ENCODE results near the gene TTC17. TPM values are rescaled to one million over a fixed set of nuclear protein-coding genes. Genes with fewer than 3 reads are reported as not detected.

TTC17 gene
- total and polyA plus RNA-seq, 4 donors, result 18.9 to 88.6 (median 43.5) TPM

GRCh38 chr11:43377389-43377788 lies 18.7 kb downstream of the TTC17 start:
- H3K4me1 ChIP-seq (ENCODE audit: control insufficient read depth in 4 of 4, insufficient read depth in 4 of 4, low read length in 3 of 4), result peaks cover 0 to 8% (median 4%) of the 10 kb centered on the region in 4 donors
- no peak overlapping the region for H3K4me3 ChIP-seq (ENCODE audit: low read depth in 1 of 3, low read length in 3 of 3)
- H3K9me3 ChIP-seq (ENCODE audit: control insufficient read depth in 4 of 4, low read length in 3 of 4), result no peaks in the 10 kb centered on the region
- peaks cover 0 to 9% (median 0%) of the 10 kb centered on the region in 4 donors for H3K36me3 ChIP-seq (ENCODE audit: control insufficient read depth in 4 of 4, insufficient read depth in 3 of 4, low read depth in 1 of 4, low read length in 3 of 4)
- no peak for DNase-seq (ENCODE audit: low spot score)
- TF ChIP-seq RXRA (IDR thresholded peaks at IDR 0.05) (no peak), GABPA (IDR thresholded peaks at IDR 0.05 in 1 of 2, conservative IDR thresholded peaks at IDR 0.05 in 1 of 2) (no peak), FOXA2 (IDR thresholded peaks at IDR 0.05) (no peak), TAF1 (conservative IDR thresholded peaks at IDR 0.05) (no peak), ATF3 (IDR thresholded peaks at IDR 0.05) (no peak), EGR1 (IDR thresholded peaks at IDR 0.05; ENCODE audit: low read depth in 2 of 2) (no peak), HNF4A (conservative IDR thresholded peaks at IDR 0.05) (no peak), SP1 (IDR thresholded peaks at IDR 0.05) (no peak)
- TF ChIP-seq, protein P1, sequence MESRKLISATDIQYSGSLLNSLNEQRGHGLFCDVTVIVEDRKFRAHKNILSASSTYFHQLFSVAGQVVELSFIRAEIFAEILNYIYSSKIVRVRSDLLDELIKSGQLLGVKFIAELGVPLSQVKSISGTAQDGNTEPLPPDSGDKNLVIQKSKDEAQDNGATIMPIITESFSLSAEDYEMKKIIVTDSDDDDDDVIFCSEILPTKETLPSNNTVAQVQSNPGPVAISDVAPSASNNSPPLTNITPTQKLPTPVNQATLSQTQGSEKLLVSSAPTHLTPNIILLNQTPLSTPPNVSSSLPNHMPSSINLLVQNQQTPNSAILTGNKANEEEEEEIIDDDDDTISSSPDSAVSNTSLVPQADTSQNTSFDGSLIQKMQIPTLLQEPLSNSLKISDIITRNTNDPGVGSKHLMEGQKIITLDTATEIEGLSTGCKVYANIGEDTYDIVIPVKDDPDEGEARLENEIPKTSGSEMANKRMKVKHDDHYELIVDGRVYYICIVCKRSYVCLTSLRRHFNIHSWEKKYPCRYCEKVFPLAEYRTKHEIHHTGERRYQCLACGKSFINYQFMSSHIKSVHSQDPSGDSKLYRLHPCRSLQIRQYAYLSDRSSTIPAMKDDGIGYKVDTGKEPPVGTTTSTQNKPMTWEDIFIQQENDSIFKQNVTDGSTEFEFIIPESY (IDR thresholded peaks at IDR 0.05), result no peak
- TF ChIP-seq, protein P2, sequence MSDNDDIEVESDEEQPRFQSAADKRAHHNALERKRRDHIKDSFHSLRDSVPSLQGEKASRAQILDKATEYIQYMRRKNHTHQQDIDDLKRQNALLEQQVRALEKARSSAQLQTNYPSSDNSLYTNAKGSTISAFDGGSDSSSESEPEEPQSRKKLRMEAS (IDR thresholded peaks at IDR 0.05), result no peak
- no peaks in the 10 kb centered on the region for H3K27me3 ChIP-seq (ENCODE audit: control insufficient read depth in 4 of 4, insufficient read depth in 4 of 4, low read length in 3 of 4)
- no peak overlapping the region for H3K9ac ChIP-seq (ENCODE audit: low read depth in 1 of 2, low read length in 2 of 2)
- no peak overlapping the region for H3K27ac ChIP-seq (ENCODE audit: low read depth in 1 of 2, low read length in 2 of 2)

GRCh38 chr11:43378897-43379296 lies 20.2 kb downstream of the TTC17 start:
- peaks cover 0 to 9% (median 0%) of the 10 kb centered on the region in 4 donors for H3K36me3 ChIP-seq (ENCODE audit: control insufficient read depth in 4 of 4, insufficient read depth in 3 of 4, low read depth in 1 of 4, low read length in 3 of 4)
- H3K9me3 ChIP-seq (ENCODE audit: control insufficient read depth in 4 of 4, low read length in 3 of 4), result no peaks in the 10 kb centered on the region
- TF ChIP-seq, protein P2 (IDR thresholded peaks at IDR 0.05), result no peak
- TF ChIP-seq NR2F2 (IDR thresholded peaks at IDR 0.05) (no peak), ATF3 (IDR thresholded peaks at IDR 0.05) (no peak), RAD21 (IDR thresholded peaks at IDR 0.05) (no peak), JUND (IDR thresholded peaks at IDR 0.05) (no peak), HNF4A (conservative IDR thresholded peaks at IDR 0.05) (peak in 1 of 2 donors; percentile 19), FOXA2 (IDR thresholded peaks at IDR 0.05) (no peak)
- no peak overlapping the region for H3K9ac ChIP-seq (ENCODE audit: low read depth in 1 of 2, low read length in 2 of 2)
- DNase-seq (ENCODE audit: low spot score), result no peak
- no peak overlapping the region for H3K4me3 ChIP-seq (ENCODE audit: low read depth in 1 of 3, low read length in 3 of 3)
- H3K27ac ChIP-seq (ENCODE audit: low read depth in 1 of 2, low read length in 2 of 2), result no peak overlapping the region
- H3K27me3 ChIP-seq (ENCODE audit: control insufficient read depth in 4 of 4, insufficient read depth in 4 of 4, low read length in 3 of 4), result no peaks in the 10 kb centered on the region
- WGBS, result 92% methylated on average over 3 of the region's 3 CpGs
- peaks cover 7 to 14% (median 9%) of the 10 kb centered on the region in 4 donors for H3K4me1 ChIP-seq (ENCODE audit: control insufficient read depth in 4 of 4, insufficient read depth in 4 of 4, low read length in 3 of 4)

DNA sequence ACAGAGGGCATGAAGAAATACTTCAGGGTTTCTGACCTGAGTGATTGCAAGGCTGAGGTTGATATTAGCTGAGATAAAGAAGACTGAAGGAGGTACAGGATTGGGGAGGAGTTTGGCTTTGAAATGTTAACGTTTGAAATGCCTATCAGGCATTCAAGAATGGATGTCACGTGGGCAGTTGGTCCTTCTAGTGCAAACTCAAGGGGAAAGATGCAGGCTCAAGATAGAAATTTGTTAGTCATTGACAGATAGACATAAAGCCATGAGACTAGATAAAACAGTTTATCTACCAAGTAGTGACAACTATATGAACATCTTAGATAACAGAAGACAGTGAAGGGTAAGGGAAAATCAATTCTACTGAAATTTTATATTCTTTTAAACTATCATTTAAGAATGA lies 23.1 kb downstream of the TTC17 start:
- H3K27me3 ChIP-seq (ENCODE audit: control insufficient read depth in 4 of 4, insufficient read depth in 4 of 4, low read length in 3 of 4), result no peaks in the 10 kb centered on the region
- H3K4me3 ChIP-seq (ENCODE audit: low read depth in 1 of 3, low read length in 3 of 3), result no peak overlapping the region
- 74% methylated on average over 2 of the region's 2 CpGs for WGBS

More for the DNA sequence above, 23.1 kb downstream of the TTC17 start:
- H3K36me3 ChIP-seq (ENCODE audit: control insufficient read depth in 4 of 4, insufficient read depth in 3 of 4, low read depth in 1 of 4, low read length in 3 of 4), result peaks cover 0 to 7% (median under 1%) of the 10 kb centered on the region in 4 donors
- H3K27ac ChIP-seq (ENCODE audit: low read depth in 1 of 2, low read length in 2 of 2), result no peak overlapping the region
- peaks cover 9 to 14% (median 9%) of the 10 kb centered on the region in 4 donors for H3K4me1 ChIP-seq (ENCODE audit: control insufficient read depth in 4 of 4, insufficient read depth in 4 of 4, low read length in 3 of 4)
- TF ChIP-seq YY1 (IDR thresholded peaks at IDR 0.05) (no peak), RAD21 (IDR thresholded peaks at IDR 0.05) (no peak), GABPA (IDR thresholded peaks at IDR 0.05 in 1 of 2, conservative IDR thresholded peaks at IDR 0.05 in 1 of 2) (no peak), RXRA (IDR thresholded peaks at IDR 0.05) (no peak)
- H3K9me3 ChIP-seq (ENCODE audit: control insufficient read depth in 4 of 4, low read length in 3 of 4), result no peaks in the 10 kb centered on the region
- DNase-seq (ENCODE audit: low spot score), result no peak
- no peak overlapping the region for H3K9ac ChIP-seq (ENCODE audit: low read depth in 1 of 2, low read length in 2 of 2)

All from liver (tissue), 9 donors.